GM23338 (cell line): ENCODE data around the gene SIRPB2. TPM values are rescaled to one million over a fixed set of nuclear protein-coding genes. Genes with fewer than 3 reads are reported as not detected.

ENCODE experiments used
- ATAC-seq: fragments of 200-7000 bp; cut with Tn5 transposase; 3 replicates; pipeline ENCODE4 v1.9.1; 2020
- DNase-seq: peaks from one replicate; pipeline ENCODE4 v3.0.0-alpha.2; 2015; ENCODE audit warnings: low spot score
- H2AFZ ChIP-seq: fragments of 200-600 bp; sonication (generic); 2 replicates; pipeline ENCODE4 v1.8.0; 2016; ENCODE audit warnings: antibody characterized with exemption, mild to moderate bottlenecking, moderate library complexity
- H3F3A ChIP-seq: fragments of 200-600 bp; sonication (generic); replicated peaks from 2 replicates; pipeline ENCODE4 v1.8.0; 2017; ENCODE audit warnings: antibody characterized with exemption, mixed run types, low read depth
- H3K27ac ChIP-seq: fragments of 200-600 bp; sonication (generic); 2 replicates; pipeline ENCODE4 v1.6.1; 2016; ENCODE audit warnings: low read depth
- H3K27me3 ChIP-seq: fragments of 200-600 bp; sonication (generic); 2 replicates; pipeline ENCODE4 v1.8.0; 2016; ENCODE audit warnings: mild to moderate bottlenecking, mixed run types, moderate library complexity; ENCODE audit not compliant: insufficient read depth
- H3K36me3 ChIP-seq: fragments of 200-600 bp; sonication (generic); 2 replicates; pipeline ENCODE4 v1.8.0; 2016; ENCODE audit warnings: mild to moderate bottlenecking; ENCODE audit not compliant: insufficient read depth
- H3K4me1 ChIP-seq: fragments of 200-600 bp; sonication (generic); 2 replicates; pipeline ENCODE4 v1.8.0; 2016; ENCODE audit warnings: mild to moderate bottlenecking, moderate library complexity; ENCODE audit not compliant: insufficient read depth
- H3K4me2 ChIP-seq: fragments of 200-600 bp; sonication (generic); 2 replicates; pipeline ENCODE4 v1.7.1; 2017; ENCODE audit warnings: mixed run types
- H3K4me3 ChIP-seq: fragments of 200-600 bp; sonication (generic); 2 replicates; pipeline ENCODE4 v1.6.1; 2016; ENCODE audit warnings: mixed run types
- H3K79me2 ChIP-seq: fragments of 200-600 bp; sonication (generic); replicated peaks from 2 replicates; pipeline ENCODE4 v1.8.0; 2017; ENCODE audit warnings: mild to moderate bottlenecking; ENCODE audit not compliant: insufficient read depth
- H3K9me2 ChIP-seq: fragments of 200-600 bp; sonication (generic); 2 replicates; pipeline ENCODE4 v1.8.0; 2017; ENCODE audit not compliant: insufficient read depth
- H4K20me1 ChIP-seq: fragments of 200-600 bp; sonication (generic); replicated peaks from 2 replicates; pipeline ENCODE4 v1.8.0; 2017; ENCODE audit warnings: mild to moderate bottlenecking; ENCODE audit not compliant: insufficient read depth
- H3K27ac Mint-ChIP-seq: 2 replicates; pipeline ENCODE4 v1.8.0; 2020; ENCODE audit warnings: inconsistent platforms, mild to moderate bottlenecking, moderate library complexity, mixed read lengths
- H3K27me3 Mint-ChIP-seq: 3 replicates; pipeline ENCODE4 v1.8.0; 2022; ENCODE audit warnings: low read depth, mild to moderate bottlenecking, moderate library complexity, mixed read lengths, inconsistent platforms; ENCODE audit not compliant: insufficient read depth, poor library complexity
- H3K36me3 Mint-ChIP-seq: 3 replicates; pipeline ENCODE4 v1.8.0; 2021; ENCODE audit warnings: low read depth, mild to moderate bottlenecking, inconsistent platforms, moderate library complexity, mixed read lengths
- H3K4me1 Mint-ChIP-seq: 3 replicates; pipeline ENCODE4 v1.8.0; 2020; ENCODE audit warnings: mild to moderate bottlenecking, inconsistent platforms, mixed read lengths
- H3K4me3 Mint-ChIP-seq: 3 replicates; pipeline ENCODE4 v1.8.0; 2021; ENCODE audit warnings: moderate library complexity, mild to moderate bottlenecking, inconsistent platforms, mixed read lengths
- H3K9me3 Mint-ChIP-seq: 3 replicates; pipeline ENCODE4 v1.8.0; 2020; ENCODE audit warnings: moderate library complexity, mild to moderate bottlenecking, inconsistent platforms, mixed read lengths
- CREB1 ChIP-seq: fragments of 250-450 bp; sonication (Bioruptor Pico); IDR thresholded peaks from 2 replicates; pipeline ENCODE4 v1.5.0; 2020; ENCODE audit warnings: low read depth, mild to moderate bottlenecking, moderate library complexity
- CTCF ChIP-seq, 2 experiments: fragments of 200-600 bp in 1 of 2; sonication (generic) in 1 of 2; conservative IDR thresholded peaks; 2 replicates each; pipeline versions ENCODE4 v1.5.1 to v1.6.1; 2016 to 2017; ENCODE audit warnings: antibody characterized with exemption in 2 of 2, low read depth in 2 of 2, mild to moderate bottlenecking in 2 of 2, moderate library complexity in 1 of 2
- ETS1 ChIP-seq: IDR thresholded peaks from 2 replicates; pipeline ENCODE4 v1.6.1; 2016; ENCODE audit warnings: antibody characterized with exemption
- EZH2 ChIP-seq: fragments of 200-600 bp; sonication (generic); IDR thresholded peaks from one replicate; pipeline ENCODE4 v1.8.0; 2017; ENCODE audit warnings: antibody characterized with exemption, mild to moderate bottlenecking, low read depth; ENCODE audit not compliant: unreplicated experiment
- EZH2phosphoT487 ChIP-seq: fragments of 200-600 bp; sonication (generic); IDR thresholded peaks from one replicate; pipeline ENCODE4 v1.8.1; 2018; ENCODE audit warnings: antibody characterized with exemption; ENCODE audit not compliant: unreplicated experiment
- JUNB ChIP-seq: IDR thresholded peaks from one replicate; pipeline ENCODE4 v1.6.1; 2016; ENCODE audit warnings: antibody characterized with exemption; ENCODE audit not compliant: unreplicated experiment
- NANOG ChIP-seq: IDR thresholded peaks from 2 replicates; pipeline ENCODE4 v1.6.1; 2016; ENCODE audit warnings: antibody characterized with exemption, borderline replicate concordance
- POLR2AphosphoS5 ChIP-seq: IDR thresholded peaks from 2 replicates; pipeline ENCODE4 v1.6.1; 2016; ENCODE audit warnings: antibody characterized with exemption, low read depth
- REST ChIP-seq: IDR thresholded peaks from one replicate; pipeline ENCODE4 v1.6.1; 2018; ENCODE audit warnings: antibody characterized with exemption; ENCODE audit not compliant: unreplicated experiment
- STAT1 ChIP-seq: IDR thresholded peaks from one replicate; pipeline ENCODE4 v1.6.1; 2016; ENCODE audit warnings: antibody characterized with exemption; ENCODE audit not compliant: unreplicated experiment
- ZNF114 ChIP-seq: fragments of 250-450 bp; sonication (Bioruptor Pico); IDR thresholded peaks from 2 replicates; pipeline ENCODE4 v1.5.0; 2020; ENCODE audit warnings: mild to moderate bottlenecking, moderate library complexity
- ZNF331 ChIP-seq: fragments of 250-450 bp; sonication (Bioruptor Pico); IDR thresholded peaks from 2 replicates; pipeline ENCODE4 v1.5.0; 2020; ENCODE audit warnings: low read depth, mild to moderate bottlenecking, moderate library complexity
- ZNF462 ChIP-seq: fragments of 250-450 bp; sonication (Bioruptor Pico); IDR thresholded peaks from 2 replicates; pipeline ENCODE4 v1.5.0; 2020; ENCODE audit warnings: mild to moderate bottlenecking, moderate library complexity
- polyA plus RNA-seq: library from polyadenylated mRNA; unstranded; fragments of >200 nt; fragmentation: Nextera tagmentation; extraction: Ambion mirVana; gene quantifications from 2 replicates; pipeline ENCODE4 v1.2.1, GENCODE V29; 2016
- total RNA-seq: library from RNA; depleted of rRNA; stranded (reverse); fragments of >200 nt; shearing (Covaris generic); gene quantifications from 2 replicates; pipeline ENCODE4 v1.2.3, GENCODE V29; 2014

The SIRPB2 gene
- total and polyA plus RNA-seq, 2 experiments from 2014 or later = 0.29 TPM; not detected in 1

- DNase-seq = no peak
- Histone ChIP-seq H2AFZ (no peak overlapping the region), H3K9me2 (no peaks in the 10 kb centered on the region), H3K27me3 (no peaks in the 10 kb centered on the region), H3K27ac (no peak overlapping the region), H3K4me3 (no peak overlapping the region), H3K79me2 (no peaks in the 10 kb centered on the region), H4K20me1 (no peaks in the 10 kb centered on the region; the same call in 1 of the 2 replicates), H3K4me1 (no peaks in the 10 kb centered on the region), H3K36me3 (peaks cover 4% of the 10 kb centered on the region; the same call in 1 of the 2 replicates), H3K4me2 (no peak overlapping the region), H3F3A (no peaks in the 10 kb centered on the region)
- peaks cover 9% of the 10 kb centered on the region; the same call in 2 of the 3 replicates for H3K4me1 Mint-ChIP-seq
- H3K4me3 Mint-ChIP-seq = no peak overlapping the region
- H3K27me3 Mint-ChIP-seq = peaks cover 10% of the 10 kb centered on the region
- TF ChIP-seq EZH2phosphoT487 (no peak), ZNF331 (no peak), JUNB (no peak), NANOG (no peak), CTCF (conservative IDR thresholded peaks at IDR 0.05; ENCODE audit: low read depth in 2 of 2) (no peak), STAT1 (no peak), ZNF462 (CRISPR knock-in tag) (no peak), REST (no peak), EZH2 (no peak), ZNF114 (CRISPR knock-in tag) (no peak), ETS1 (no peak), CREB1 (no peak), POLR2AphosphoS5 (no peak)
- peaks cover 14% of the 10 kb centered on the region for H3K9me3 Mint-ChIP-seq
- peaks cover 37% of the 10 kb centered on the region for H3K36me3 Mint-ChIP-seq
- ATAC-seq = no peak
- H3K27ac Mint-ChIP-seq = no peak overlapping the region
Observed at GRCh38 chr20:1438361-1438760, 52.9 kb downstream of the SIRPB2 start.
